HepG2 (cell line): Measurements from ENCODE around the gene LRRC3. TPM values are rescaled to one million over a fixed set of nuclear protein-coding genes. Genes with fewer than 3 reads are reported as not detected.

Experiments
- ADNP ChIP-seq: sonication (generic); formaldehyde crosslinking; IDR thresholded peaks from 2 replicates; pipeline ENCODE4 v1.4.0; 2020; ENCODE audit warnings: missing genetic modification reagents
- CEBPB ChIP-seq: IDR thresholded peaks from 2 replicates; pipeline ENCODE4 v1.6.1; 2011; ENCODE audit warnings: low read depth, low read length, improper control_type of control experiment, borderline replicate concordance
- CEBPG ChIP-seq: IDR thresholded peaks from 2 replicates; pipeline ENCODE4 v1.6.1; 2016
- DMAP1 ChIP-seq: IDR thresholded peaks from 2 replicates; pipeline ENCODE4 v1.6.1; 2016
- GATAD2A ChIP-seq: IDR thresholded peaks from 2 replicates; pipeline ENCODE4 v1.6.1; 2016
- HBP1 ChIP-seq: IDR thresholded peaks from 2 replicates; pipeline ENCODE4 v1.6.1; 2016; ENCODE audit warnings: low read depth, control low read depth
- HIC2 ChIP-seq: sonication (generic); formaldehyde crosslinking; IDR thresholded peaks from 2 replicates; pipeline ENCODE4 v1.9.0; 2022; ENCODE audit warnings: low read depth, missing genetic modification reagents
- PAXIP1 ChIP-seq: sonication (generic); formaldehyde crosslinking; conservative IDR thresholded peaks from 2 replicates; pipeline ENCODE4 v1.4.0; 2020; ENCODE audit warnings: mild to moderate bottlenecking, missing genetic modification reagents, moderate library complexity
- RBM22 ChIP-seq: fragments of 200-400 bp; formaldehyde crosslinking; optimal IDR thresholded peaks from 2 replicates; pipeline ENCODE3; 2017; ENCODE audit warnings: mild to moderate bottlenecking, low read length, moderate library complexity
- SETDB1 ChIP-seq: sonication (generic); formaldehyde crosslinking; IDR thresholded peaks from 2 replicates; pipeline ENCODE4 v1.5.1; 2020; ENCODE audit warnings: missing genetic modification reagents, mild to moderate bottlenecking, borderline replicate concordance
- ZBTB20 ChIP-seq: sonication (generic); formaldehyde crosslinking; IDR thresholded peaks from 2 replicates; pipeline ENCODE4 v1.8.1; 2023; ENCODE audit warnings: missing genetic modification reagents, low read depth, mild to moderate bottlenecking, borderline replicate concordance
- ZBTB33 ChIP-seq: sonication (generic); formaldehyde crosslinking; IDR thresholded peaks from 2 replicates; pipeline ENCODE4 v1.4.0; 2020; ENCODE audit warnings: missing genetic modification reagents
- ZNF263 ChIP-seq: sonication (generic); formaldehyde crosslinking; IDR thresholded peaks from 2 replicates; pipeline ENCODE4 v1.4.0; 2020; ENCODE audit warnings: missing genetic modification reagents
- ZNF687 ChIP-seq: sonication (generic); formaldehyde crosslinking; IDR thresholded peaks from 2 replicates; pipeline ENCODE4 v1.5.1; 2020; ENCODE audit warnings: mild to moderate bottlenecking, missing genetic modification reagents, moderate library complexity
- polyA plus RNA-seq, 8 experiments: library from polyadenylated mRNA; depleted of rRNA in 3 of 8; stranded (reverse) in 7 of 8; unstranded in 1 of 8; fragments of >200 nt; fragmentation: Illumina TruSeq in 4 of 8; extraction: Trizol in 4 of 8; gene quantifications; 2 replicates each; pipeline versions ENCODE4 v1.2.1 to v1.2.3, GENCODE V29; 2011 to 2016; ENCODE audit warnings: low read depth in 4 of 8, missing spikeins in 1 of 8, mixed read lengths in 1 of 8; ENCODE audit not compliant: insufficient read depth in 1 of 8
- total RNA-seq, 5 experiments: library from RNA; depleted of rRNA; stranded (reverse); fragments of >200 nt; fragmentation: Illumina TruSeq; extraction: Trizol; gene quantifications; 2 replicates each; pipeline ENCODE4 v1.2.3, GENCODE V29; 2016; ENCODE audit warnings: low read depth in 1 of 5

Gene LRRC3
- total and polyA plus RNA-seq, 2 of the 13 experiments (the other 11 are each of a cell fraction or from before 2014, with no cell fraction given): 4.8 to 16.5 TPM

- TF ChIP-seq PAXIP1 (peak; percentile 41; the same call in 1 of the 2 replicates), SETDB1 (CRISPR knock-in tag) (no peak), ZNF687 (CRISPR knock-in tag) (peak; percentile 69), ADNP (CRISPR knock-in tag) (no peak), ZBTB33 (CRISPR knock-in tag) (peak; percentile 88), HBP1 (CRISPR knock-in tag) (no peak), HIC2 (CRISPR knock-in tag) (peak; percentile 82; the same call in 1 of the 2 replicates), GATAD2A (CRISPR knock-in tag) (peak; percentile 48), CEBPG (CRISPR knock-in tag) (peak; percentile 62; the same call in 1 of the 2 replicates), DMAP1 (CRISPR knock-in tag) (no peak), RBM22 (no peak), CEBPB (peak; percentile 62; the same call in 1 of the 2 replicates), ZNF263 (peak; percentile 69), ZBTB20 (CRISPR knock-in tag) (no peak)
Observed at GRCh38 chr21:44478124-44478800, 23.0 kb downstream of the LRRC3 start (continued).
